T-helper 1 cell (primary cell): Measurements from ENCODE around the gene CMTM7.

Experiments
- DNase-seq, 5 donors: peaks; one replicate each; pipeline ENCODE4 v3.0.0-alpha.2; 2012 to 2020

CMTM7 gene

DNA sequence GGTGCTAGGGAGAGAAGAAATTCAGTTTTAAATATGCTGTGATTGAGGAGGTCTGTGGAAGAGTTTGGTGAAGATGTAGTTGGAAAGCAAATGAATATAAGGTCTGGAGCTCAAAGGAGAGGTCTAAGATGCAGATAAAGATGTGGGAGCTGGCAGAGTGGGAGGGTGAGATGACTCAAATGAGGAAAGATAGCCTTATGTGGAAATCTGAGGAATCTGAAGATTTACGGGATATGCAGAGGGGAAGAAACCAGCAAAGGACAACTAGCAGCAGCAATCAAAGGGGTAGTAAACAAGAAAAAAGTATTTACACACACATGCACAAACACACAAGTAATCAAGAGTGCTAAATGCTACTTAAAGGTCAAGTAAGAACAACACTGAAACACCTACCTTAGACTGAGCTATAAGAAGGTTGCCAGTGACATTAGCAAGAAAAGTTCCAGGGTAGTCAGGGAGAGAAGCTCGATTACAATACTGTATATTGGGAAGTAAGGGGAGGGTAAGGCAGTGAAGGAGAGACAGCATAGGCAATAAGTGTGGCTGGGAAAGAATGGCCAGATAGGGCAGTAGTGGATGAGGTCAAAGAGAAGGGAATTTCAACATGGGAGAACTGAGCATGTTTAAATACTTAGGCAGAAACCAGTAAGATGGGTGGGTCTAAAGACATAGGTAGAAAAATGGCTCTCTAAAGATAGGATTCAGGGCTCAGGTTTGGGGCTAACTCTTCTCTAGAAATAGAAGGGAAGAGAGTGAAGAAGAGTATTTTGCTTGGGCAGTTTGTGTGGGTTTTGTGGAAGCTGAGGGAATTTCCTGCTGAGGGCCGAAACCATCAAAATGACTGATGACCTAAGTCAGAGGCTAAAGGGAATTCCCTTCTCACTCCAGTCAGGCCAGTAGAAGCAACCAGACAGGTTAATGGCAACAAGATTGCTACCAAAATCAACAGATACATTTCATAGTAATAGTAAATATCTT, 102.1 kb downstream of the CMTM7 start:
- no peak for DNase-seq

DNA sequence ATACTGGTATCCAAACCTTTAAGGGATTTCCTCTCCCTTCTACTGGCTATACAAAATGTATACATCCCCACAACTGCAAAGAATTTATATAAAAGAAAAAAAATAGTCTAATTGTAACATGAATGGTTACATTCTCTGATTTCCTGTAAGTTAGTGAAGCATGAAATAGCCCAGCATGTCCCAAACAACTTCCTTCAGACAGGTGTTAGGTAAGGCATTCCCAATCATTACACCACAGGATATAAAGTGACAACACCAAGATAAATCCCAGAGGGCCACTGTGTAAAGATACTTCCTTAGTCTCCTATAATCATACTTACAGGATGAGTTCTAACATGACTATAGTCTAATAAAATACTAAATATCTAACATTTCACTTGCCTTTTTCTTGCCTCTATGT, 103.4 kb downstream of the CMTM7 start:
- DNase-seq: no peak

DNA sequence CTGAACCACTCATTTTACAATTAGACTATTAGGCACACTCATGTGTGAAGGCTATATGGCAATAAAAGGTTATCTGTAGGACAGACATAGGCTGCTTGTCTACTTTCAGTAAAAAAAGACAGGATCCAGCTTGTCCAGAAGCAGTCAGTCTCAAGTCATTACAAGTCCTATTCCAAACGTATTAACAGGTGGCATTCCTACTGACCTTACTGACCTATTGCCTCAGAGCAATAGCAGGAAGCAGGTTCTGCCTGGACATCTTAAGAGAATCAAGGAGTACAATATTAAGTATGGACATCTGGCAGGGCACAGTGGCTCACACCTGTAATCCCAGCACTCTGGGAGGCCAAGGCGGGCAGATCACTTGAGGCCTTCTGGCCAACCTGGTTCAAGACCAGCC, 104.0 kb downstream of the CMTM7 start:
- DNase-seq: no peak

DNA sequence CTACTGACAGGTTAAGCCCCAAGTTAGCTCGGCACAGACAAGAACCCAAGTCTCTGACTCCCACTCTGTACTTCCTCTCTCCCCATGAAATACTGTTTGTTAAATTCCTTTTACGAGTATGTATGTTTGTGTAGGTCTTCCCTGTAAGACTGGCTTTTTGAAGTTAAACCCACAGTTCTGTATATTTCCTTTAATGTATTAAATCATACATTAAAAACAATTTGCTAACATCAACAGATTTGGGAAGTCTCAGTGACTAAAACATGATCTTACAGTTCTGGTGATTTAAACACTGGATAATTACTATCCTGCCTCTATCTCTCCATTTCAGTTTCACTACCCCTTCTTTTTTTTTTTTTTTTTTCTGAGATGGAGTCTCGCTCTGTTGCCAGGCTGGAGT, 106.6 kb downstream of the CMTM7 start:
- no peak for DNase-seq

DNA sequence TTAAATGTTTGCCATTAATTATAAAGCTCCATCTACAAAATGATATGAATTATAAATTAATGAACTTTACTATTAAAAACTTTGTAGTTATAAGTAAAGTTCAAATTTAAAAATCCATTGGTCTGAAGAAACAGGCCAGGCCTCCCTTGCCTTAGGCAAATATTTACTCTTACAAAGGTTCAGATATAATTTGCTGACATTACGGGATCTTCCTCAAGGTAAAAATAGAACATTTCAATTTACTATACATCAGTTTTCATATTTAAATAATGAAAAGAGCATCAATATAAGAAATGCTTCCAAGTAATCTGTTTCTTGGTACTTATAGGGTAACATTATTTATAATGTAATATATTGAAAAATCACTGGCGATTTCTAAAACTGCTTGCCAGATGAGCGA, 107.3 kb downstream of the CMTM7 start:
- DNase-seq: no peak

DNA sequence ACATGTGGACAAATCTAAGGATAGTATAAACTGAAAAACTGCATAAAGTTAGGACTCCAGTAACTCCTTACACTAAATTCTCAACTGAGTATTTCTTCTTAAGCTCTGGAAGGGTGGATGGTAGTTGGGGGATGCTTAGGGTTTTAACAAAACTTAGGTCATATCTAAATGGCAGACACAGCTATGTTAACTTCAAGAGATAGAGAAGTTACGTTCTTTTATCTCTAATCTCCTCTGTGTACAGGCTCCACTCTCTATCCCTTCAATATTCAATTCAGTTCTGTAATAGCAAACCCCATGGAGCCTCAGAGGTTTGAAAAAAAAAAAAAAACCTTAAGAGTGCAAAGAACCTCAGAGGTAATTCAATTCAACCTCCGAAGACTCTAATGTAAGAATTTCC, 107.9 kb downstream of the CMTM7 start:
- DNase-seq: no peak

DNA sequence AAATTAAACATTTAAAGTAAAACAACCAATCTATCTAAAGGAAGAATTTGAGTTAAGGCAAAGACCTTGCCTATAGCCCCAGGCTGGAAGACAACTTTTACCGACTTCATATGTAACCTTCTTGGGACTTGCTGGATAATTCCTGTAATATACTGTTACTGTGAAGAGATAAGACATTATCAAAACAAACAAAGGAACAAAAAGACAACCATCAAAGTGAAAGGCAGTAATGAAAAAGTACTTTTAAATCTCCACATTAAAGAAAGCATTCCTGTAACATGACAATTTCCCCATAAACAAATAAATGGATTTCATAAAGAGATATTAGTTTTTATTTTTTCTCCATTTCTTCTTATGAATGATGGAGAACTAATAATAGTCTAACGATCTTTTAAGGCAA, 108.6 kb downstream of the CMTM7 start:
- DNase-seq: no peak

DNA sequence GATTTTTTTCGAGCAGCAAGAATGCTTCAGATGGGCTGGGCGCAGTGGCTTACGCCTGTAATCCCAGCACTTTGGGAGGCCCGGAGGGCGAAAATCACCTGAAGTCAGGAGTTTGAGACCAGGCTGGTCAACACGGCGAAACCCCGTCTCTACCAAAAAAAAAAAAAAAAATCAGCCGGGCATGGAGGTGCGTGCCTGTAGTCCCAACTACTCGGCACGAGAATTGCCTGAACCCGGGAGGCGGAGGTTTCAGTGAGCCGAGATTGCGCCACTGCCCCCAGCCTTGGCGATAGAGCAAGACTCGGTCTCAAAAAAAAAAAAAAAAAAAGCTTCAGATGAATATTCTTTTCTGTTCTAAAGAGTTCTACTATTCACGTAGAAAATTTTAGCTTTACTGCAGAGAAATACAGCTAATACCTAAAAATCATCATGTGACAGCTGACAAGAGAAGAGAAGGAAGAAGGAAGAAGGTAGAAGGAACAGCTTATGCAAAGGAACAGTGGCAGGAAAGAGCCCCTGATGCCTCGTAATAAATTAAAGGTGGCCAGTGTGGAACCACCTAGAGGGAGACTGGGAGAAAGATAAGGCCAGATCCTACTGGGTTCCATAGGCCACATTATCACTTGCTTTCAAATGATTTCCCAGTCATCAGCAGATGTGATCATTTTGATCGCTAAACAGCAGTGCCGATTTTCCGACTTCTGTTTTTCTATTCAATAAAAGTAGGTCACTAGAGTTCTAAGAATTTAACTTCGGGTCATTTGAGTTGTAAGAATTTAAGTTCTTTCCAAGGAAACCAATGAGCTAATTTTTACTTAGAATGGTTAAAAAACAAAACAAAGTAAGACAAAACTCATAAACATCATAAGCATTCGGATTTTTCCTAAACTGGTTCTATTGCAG, 109.5 kb downstream of the CMTM7 start:
- DNase-seq: peak in 1 of 5 donors; percentile 24

DNA sequence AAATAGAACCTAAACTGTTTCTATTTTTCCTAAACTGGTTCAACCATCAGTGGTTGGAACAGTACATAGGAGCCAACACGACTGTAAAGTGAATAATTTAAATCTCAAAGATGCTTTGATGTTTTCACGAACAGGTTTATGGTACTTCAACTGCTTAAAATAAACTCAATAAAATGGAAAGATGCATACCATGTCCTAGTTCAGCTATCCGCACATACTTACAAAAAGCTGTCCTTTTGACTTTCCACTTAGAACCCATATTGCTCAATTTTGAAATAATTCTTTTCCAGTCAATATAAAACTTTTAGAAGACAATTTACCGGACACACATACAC, 110.1 kb downstream of the CMTM7 start:
- DNase-seq: no peak

DNA sequence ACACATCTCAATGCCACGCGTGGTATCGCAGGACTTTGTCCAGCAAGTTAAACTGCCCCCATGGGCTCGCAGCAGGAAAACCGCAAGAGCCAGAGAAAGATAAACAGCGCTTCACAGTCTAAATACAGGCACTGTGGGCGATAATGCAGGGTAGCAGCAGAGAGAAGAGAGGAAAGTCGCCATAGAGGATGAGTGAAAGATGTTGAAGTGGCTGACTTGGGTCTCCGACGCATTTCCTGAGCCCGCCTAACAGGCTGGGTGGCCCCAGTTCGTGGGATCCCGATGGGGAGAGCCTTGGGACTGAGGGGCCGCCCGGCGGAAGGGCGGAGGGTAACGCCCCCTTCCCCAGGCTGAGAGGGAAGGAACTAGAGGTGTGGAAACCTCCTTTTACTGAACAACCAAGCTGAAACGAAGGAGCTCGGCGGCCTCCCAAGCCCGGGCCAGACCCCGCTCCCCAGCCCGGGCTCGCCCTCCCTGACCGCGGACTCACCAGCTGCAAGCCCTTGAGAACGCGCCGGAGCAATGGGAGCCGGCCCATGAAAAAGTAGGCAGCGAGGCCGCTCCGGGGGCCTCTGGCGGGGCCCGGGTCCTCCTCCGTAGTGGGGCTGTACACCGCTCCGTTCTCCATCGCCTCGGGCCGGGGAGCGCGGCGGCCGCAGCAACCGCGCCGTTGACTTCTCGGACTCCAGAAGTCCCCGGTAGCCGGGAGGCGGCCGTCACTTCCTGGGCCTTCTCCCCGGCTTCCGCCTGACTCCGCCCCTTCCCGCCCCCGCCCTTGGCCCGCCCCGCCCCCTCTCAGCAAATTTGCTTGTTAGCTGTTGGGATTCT, 110.7 kb downstream of the CMTM7 start, which contains the start of gene CMTM6:
TSS of gene CMTM6 (minus strand) at position 735 of the 828 bp plus-strand sequence. CDS start at position 628, 107 bp downstream.
- DNase-seq: peak; percentile 66 to 77 (median 71)

DNA sequence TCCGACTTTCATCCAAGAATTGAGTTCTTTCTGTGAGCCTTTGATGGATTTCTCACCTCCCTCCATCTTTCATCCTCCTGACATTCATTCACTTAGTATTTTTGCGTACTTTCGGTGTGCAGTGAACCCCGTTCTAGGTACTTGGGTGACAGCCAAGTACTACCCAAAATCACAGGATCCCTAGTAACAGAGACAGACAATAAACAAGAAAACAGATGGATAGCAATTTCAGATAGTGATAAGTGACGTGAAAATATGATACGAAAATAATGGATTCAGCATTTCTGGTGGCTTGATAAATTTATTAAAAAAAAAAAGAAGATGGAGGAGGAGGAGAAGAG, 111.3 kb downstream of the CMTM7 start:
- no peak for DNase-seq
